NT2/D1 (cell line): ENCODE data around the gene FAM151B.
"Not testable (repeated sequence)": the region's sequence is repeated elsewhere in the genome, so short reads cannot be mapped to it uniquely, and the experiment has no call there.

Experiments used
- DNase-seq: peaks from one replicate; pipeline ENCODE4 v3.0.0-alpha.2; 2011; ENCODE audit warnings: low read depth, low spot score
- H3K27me3 ChIP-seq: 2 replicates; pipeline ENCODE4 v1.6.0; 2011; ENCODE audit warnings: mild to moderate bottlenecking; ENCODE audit not compliant: insufficient read length, insufficient read depth
- H3K36me3 ChIP-seq: 2 replicates; pipeline ENCODE4 v1.6.1; 2011; ENCODE audit warnings: mild to moderate bottlenecking, low read length, mixed read lengths; ENCODE audit not compliant: insufficient read depth, insufficient read length
- H3K4me1 ChIP-seq: 2 replicates; pipeline ENCODE4 v1.5.1; 2011; ENCODE audit not compliant: insufficient read depth, insufficient read length
- H3K4me3 ChIP-seq: 2 replicates; pipeline ENCODE4 v1.5.1; 2011; ENCODE audit warnings: low read depth; ENCODE audit not compliant: insufficient read length
- H3K9ac ChIP-seq: 2 replicates; pipeline ENCODE4 v1.6.0; 2011; ENCODE audit warnings: low read depth; ENCODE audit not compliant: insufficient read length
- H3K9me3 ChIP-seq: 2 replicates; pipeline ENCODE4 v1.5.1; 2011; ENCODE audit warnings: mild to moderate bottlenecking, low read length; ENCODE audit not compliant: insufficient read depth
- SUZ12 ChIP-seq: IDR thresholded peaks from 2 replicates; pipeline ENCODE4 v1.6.1; 2011; ENCODE audit not compliant: insufficient read length, insufficient read depth; ENCODE audit errors: extremely low read depth
- YY1 ChIP-seq: IDR thresholded peaks from 2 replicates; pipeline ENCODE4 v1.6.1; 2011; ENCODE audit not compliant: insufficient read length, insufficient read depth
- ZNF274 ChIP-seq: IDR thresholded peaks from 2 replicates; pipeline ENCODE4 v1.6.1; 2011; ENCODE audit warnings: mild to moderate bottlenecking, low read depth, low read length

The FAM151B gene

GRCh38 chr5:80569961-80570786 lies 82.3 kb downstream of the FAM151B start, which contains the start of gene ANKRD34B:
ANKRD34B (minus strand) TSS chr5:80570280; CDS start chr5:80560019, 10,261 bp downstream.
- TF ChIP-seq SUZ12 = no peak
- TF ChIP-seq YY1 = no peak
- no peak for TF ChIP-seq ZNF274
- Histone ChIP-seq H3K4me3 (peak within 1 kb of the TSS; percentile 47), H3K27me3 (peaks cover 79% of the 10 kb centered on the region), H3K9ac (peak within 1 kb of the TSS; percentile 47), H3K36me3 (no peaks in the 10 kb centered on the region), H3K4me1 (no peaks in the 10 kb centered on the region), H3K9me3 (no peaks in the 10 kb centered on the region)
- DNase-seq = no peak

GRCh38 chr5:80573062-80573461 lies 85.2 kb downstream of the FAM151B start:
- Histone ChIP-seq H3K36me3 (no peaks in the 10 kb centered on the region), H3K4me1 (no peaks in the 10 kb centered on the region), H3K9me3 (no peaks in the 10 kb centered on the region), H3K4me3 (no peak overlapping the region), H3K27me3 (peaks cover 52% of the 10 kb centered on the region), H3K9ac (no peak overlapping the region)
- DNase-seq = no peak
- TF ChIP-seq YY1 (no peak), SUZ12 (no peak), ZNF274 (no peak)

- no peak for DNase-seq
- H3K9me3 ChIP-seq = no peaks in the 10 kb centered on the region
- H3K9ac ChIP-seq = no peak overlapping the region
- H3K36me3 ChIP-seq = no peaks in the 10 kb centered on the region
- H3K4me3 ChIP-seq = no peak overlapping the region
- TF ChIP-seq YY1 (no peak), ZNF274 (no peak), SUZ12 (no peak)
- H3K4me1 ChIP-seq = no peaks in the 10 kb centered on the region
- H3K27me3 ChIP-seq = peaks cover 19% of the 10 kb centered on the region
Measured at GRCh38 chr5:80576383-80576782, 88.5 kb downstream of the FAM151B start.

GRCh38 chr5:80577707-80578106 lies 89.8 kb downstream of the FAM151B start:
- Histone ChIP-seq H3K9ac (no peak overlapping the region), H3K4me3 (no peak overlapping the region), H3K27me3 (peaks cover 6% of the 10 kb centered on the region), H3K9me3 (no peaks in the 10 kb centered on the region), H3K4me1 (no peaks in the 10 kb centered on the region), H3K36me3 (no peaks in the 10 kb centered on the region)
- TF ChIP-seq SUZ12 (no peak), YY1 (no peak), ZNF274 (no peak)
- DNase-seq = no peak

GRCh38 chr5:80579050-80579449 lies 91.2 kb downstream of the FAM151B start:
- Histone ChIP-seq H3K9me3 (no peaks in the 10 kb centered on the region), H3K4me1 (no peaks in the 10 kb centered on the region), H3K27me3 (no peaks in the 10 kb centered on the region), H3K4me3 (no peak overlapping the region), H3K9ac (no peak overlapping the region), H3K36me3 (no peaks in the 10 kb centered on the region)
- no peak for DNase-seq
- TF ChIP-seq SUZ12 = no peak
- no peak for TF ChIP-seq YY1

- not testable (repeated sequence) for DNase-seq
Measured at GRCh38 chr5:80580291-80580690, 92.4 kb downstream of the FAM151B start.

GRCh38 chr5:80584770-80585169 lies 96.9 kb downstream of the FAM151B start:
- Histone ChIP-seq H3K36me3 (no peaks in the 10 kb centered on the region), H3K27me3 (no peaks in the 10 kb centered on the region), H3K4me3 (no peak overlapping the region), H3K4me1 (no peaks in the 10 kb centered on the region), H3K9me3 (no peaks in the 10 kb centered on the region), H3K9ac (no peak overlapping the region)
- DNase-seq = no peak
- TF ChIP-seq YY1 (no peak), ZNF274 (no peak), SUZ12 (no peak)

More at GRCh38 chr5:80580291-80580690, 92.4 kb downstream of the FAM151B start:
- H3K9ac ChIP-seq, H3K36me3 ChIP-seq, H3K27me3 ChIP-seq, H3K9me3 ChIP-seq, H3K4me1 ChIP-seq, H3K4me3 ChIP-seq: not testable (repeated sequence)
